Measurements from ENCODE around the gene RAPGEF6.
A peak's percentile ranks its signal among the peaks of the same experiment; 100 is the strongest.
"Not testable (repeated sequence)": the region's sequence is repeated elsewhere in the genome, so short reads cannot be mapped to it uniquely, and the experiment has no call there.

Gene RAPGEF6, protein sequence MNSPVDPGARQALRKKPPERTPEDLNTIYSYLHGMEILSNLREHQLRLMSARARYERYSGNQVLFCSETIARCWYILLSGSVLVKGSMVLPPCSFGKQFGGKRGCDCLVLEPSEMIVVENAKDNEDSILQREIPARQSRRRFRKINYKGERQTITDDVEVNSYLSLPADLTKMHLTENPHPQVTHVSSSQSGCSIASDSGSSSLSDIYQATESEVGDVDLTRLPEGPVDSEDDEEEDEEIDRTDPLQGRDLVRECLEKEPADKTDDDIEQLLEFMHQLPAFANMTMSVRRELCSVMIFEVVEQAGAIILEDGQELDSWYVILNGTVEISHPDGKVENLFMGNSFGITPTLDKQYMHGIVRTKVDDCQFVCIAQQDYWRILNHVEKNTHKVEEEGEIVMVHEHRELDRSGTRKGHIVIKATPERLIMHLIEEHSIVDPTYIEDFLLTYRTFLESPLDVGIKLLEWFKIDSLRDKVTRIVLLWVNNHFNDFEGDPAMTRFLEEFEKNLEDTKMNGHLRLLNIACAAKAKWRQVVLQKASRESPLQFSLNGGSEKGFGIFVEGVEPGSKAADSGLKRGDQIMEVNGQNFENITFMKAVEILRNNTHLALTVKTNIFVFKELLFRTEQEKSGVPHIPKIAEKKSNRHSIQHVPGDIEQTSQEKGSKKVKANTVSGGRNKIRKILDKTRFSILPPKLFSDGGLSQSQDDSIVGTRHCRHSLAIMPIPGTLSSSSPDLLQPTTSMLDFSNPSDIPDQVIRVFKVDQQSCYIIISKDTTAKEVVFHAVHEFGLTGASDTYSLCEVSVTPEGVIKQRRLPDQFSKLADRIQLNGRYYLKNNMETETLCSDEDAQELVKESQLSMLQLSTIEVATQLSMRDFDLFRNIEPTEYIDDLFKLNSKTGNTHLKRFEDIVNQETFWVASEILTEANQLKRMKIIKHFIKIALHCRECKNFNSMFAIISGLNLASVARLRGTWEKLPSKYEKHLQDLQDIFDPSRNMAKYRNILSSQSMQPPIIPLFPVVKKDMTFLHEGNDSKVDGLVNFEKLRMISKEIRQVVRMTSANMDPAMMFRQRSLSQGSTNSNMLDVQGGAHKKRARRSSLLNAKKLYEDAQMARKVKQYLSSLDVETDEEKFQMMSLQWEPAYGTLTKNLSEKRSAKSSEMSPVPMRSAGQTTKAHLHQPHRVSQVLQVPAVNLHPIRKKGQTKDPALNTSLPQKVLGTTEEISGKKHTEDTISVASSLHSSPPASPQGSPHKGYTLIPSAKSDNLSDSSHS (N-terminal part only)

DNA sequence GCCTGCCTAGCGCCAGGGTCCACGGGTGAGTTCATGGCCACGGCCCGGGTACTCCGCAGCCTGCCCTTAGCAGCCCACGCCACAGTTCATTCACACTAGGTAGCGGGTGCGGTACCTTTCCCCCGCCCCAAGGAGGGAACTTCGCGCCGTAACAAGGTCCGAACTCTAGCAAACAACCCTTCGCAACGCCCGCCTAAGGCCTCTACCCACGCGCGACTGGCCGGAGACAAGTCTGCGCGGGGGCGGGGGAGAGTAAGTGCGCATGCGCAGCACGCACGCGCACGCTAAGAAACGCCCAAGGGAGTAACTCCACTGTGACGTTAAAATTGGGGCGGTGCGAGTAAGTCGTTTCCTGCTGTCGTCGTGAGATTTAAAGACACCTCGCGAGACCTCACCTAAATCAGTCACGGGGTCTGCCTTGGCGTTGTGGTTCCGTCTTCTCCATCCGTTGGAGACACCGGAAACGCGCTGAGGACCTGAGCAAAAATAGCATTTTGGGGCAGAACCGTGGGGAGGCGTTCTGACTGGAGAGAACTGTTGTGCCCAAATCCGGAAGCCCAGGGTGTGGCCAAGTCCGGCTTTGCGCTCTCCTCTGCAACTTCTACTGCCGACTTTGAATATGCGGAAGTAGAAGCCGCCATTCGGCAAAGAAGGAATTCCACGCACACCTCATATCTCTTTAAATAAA, at the start of gene RAPGEF6:
Gene RAPGEF6 (minus strand): TSS at position 234 of the 688 bp plus-strand sequence. CDS start 199 bp downstream, at position 35.
- DNase-seq (ENCODE audit: low spot score) = peak; percentile 100

- no peak for DNase-seq (ENCODE audit: low spot score)
Measured at GRCh38 chr5:131684595-131684994, 49.6 kb upstream of the RAPGEF6 start.

GRCh38 chr5:131684051-131684450, 49.0 kb upstream of the RAPGEF6 start:
- no peak for DNase-seq (ENCODE audit: low spot score)

DNA sequence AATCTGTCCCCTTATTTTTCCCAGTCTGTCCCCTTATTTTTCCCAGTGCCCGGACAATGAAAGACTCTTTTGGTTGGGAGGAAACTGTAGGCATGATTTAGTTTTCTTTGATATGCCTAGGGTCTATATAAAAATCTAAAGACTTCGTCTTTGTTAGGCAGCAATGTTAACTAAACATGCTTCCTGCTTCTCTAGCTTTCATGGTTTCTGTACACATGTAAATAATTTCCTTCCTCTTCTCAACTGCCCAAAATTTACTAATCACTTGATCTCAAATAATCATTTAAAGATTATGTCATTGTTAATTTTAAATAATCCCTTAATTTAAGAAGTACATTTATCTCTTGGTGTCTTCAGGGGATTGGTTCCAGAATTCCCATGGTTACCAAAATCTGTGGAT, 47.8 kb upstream of the RAPGEF6 start:
- DNase-seq (ENCODE audit: low spot score) = no peak

GRCh38 chr5:131682175-131682574, 47.1 kb upstream of the RAPGEF6 start:
- no peak for DNase-seq (ENCODE audit: low spot score)

- DNase-seq (ENCODE audit: low spot score) = no peak
Measured at GRCh38 chr5:131679911-131680310, 44.9 kb upstream of the RAPGEF6 start.

DNA sequence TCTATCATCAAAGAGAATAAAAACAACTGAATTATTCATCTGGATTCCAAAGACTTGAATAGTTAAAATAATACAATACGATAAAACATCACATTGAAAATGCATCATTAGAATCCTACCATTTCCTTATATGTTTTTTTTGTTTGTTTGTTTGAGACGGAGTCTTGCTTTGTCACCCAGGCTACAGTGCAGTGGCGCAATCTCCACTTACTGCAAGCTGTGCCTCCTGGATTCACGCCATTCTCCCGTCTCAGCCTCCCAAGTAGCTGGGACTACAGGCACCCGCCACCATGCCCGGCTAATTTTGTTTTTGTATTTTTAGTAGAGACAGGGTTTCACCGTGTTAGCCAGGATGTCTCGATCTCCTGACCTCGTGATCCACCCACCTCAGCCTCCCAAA, 43.2 kb upstream of the RAPGEF6 start:
- not testable (repeated sequence) for DNase-seq (ENCODE audit: low spot score)

DNA sequence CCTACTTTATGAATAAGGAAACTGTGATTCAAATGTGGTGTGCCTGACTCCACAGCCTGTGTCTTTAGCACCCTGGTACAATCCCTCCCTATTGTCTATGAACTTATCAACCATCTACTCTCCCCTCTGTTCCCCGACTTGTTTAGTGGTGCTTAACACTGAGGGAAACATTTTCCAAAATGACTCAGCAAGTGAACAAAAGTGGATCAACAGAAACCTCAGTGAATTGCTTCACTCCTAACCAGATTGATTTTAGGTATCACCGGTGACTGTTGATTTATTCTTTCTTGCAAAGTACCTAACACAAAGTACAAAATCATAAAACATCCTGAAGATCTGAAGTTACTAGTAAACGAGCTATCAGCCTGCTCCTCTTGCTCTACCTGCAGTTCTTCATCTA, 42.1 kb upstream of the RAPGEF6 start:
- DNase-seq (ENCODE audit: low spot score) = no peak

- DNase-seq (ENCODE audit: low spot score) = no peak
Measured at GRCh38 chr5:131672776-131673175, 37.7 kb upstream of the RAPGEF6 start.

- peak; percentile 17 for DNase-seq (ENCODE audit: low spot score)
Measured at GRCh38 chr5:131671994-131672655, 37.1 kb upstream of the RAPGEF6 start.

GRCh38 chr5:131671409-131671808, 36.4 kb upstream of the RAPGEF6 start:
- no peak for DNase-seq (ENCODE audit: low spot score)

GRCh38 chr5:131664929-131665328, 29.9 kb upstream of the RAPGEF6 start:
- DNase-seq (ENCODE audit: low spot score) = no peak

DNA sequence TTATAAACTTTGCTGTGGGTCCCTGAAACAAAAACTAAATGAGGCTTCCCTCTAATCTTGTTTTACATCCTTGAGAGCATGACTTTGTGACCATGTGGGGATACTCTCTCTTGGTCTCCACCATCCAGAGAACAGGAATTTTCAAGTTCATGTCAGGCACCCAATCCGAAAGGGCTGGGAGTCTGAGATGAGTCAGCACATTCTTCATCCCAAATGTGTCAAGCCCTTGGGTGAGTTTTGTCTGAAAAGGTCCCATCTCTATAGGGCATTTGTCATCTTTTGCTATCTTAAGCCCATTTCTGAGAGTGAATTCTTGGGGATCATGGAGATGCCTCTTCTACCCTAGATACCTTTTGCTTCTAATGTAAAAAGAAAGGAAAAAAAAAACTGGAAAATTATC, 26.9 kb upstream of the RAPGEF6 start:
- DNase-seq (ENCODE audit: low spot score) = no peak

GRCh38 chr5:131659841-131660240, 24.8 kb upstream of the RAPGEF6 start:
- no peak for DNase-seq (ENCODE audit: low spot score)

DNA sequence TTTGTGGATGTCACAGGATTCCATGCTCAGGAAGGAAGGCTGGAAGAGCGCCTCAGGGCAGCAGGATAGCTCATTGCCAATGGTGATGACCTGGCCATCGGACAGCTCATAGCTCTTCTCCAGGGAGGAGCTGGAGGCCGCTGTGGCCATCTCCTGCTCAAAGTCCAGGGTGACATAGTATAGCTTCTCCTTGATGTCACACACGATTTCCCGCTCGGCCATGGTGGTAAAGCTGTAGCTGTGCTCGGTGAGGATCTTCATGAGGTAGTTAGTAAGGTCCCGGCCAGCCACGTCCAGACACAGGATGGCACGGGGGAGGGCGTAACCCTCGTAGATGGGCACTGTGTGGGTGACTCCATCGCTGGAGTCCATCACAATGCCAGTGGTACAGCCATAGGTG, 24.3 kb upstream of the RAPGEF6 start:
- no peak for DNase-seq (ENCODE audit: low spot score)

DNA sequence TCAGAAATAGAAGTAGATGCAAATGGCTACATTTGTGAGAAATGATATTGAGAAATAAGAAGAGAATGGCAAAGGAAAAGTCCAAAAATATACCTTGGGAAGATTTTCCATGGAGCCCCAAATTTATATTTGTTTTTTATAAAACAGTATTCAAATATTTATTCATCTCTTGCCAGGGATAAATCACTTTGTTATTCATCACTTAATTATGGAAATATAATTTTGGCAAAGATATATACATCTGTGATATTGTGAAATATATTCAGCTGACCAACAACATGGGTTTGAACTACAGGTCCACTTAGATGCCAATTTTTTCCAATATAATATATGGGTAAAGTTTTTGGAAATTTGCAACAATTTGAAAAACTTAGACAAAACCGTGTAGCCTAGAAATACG, 19.7 kb upstream of the RAPGEF6 start:
- no peak for DNase-seq (ENCODE audit: low spot score)

DNA sequence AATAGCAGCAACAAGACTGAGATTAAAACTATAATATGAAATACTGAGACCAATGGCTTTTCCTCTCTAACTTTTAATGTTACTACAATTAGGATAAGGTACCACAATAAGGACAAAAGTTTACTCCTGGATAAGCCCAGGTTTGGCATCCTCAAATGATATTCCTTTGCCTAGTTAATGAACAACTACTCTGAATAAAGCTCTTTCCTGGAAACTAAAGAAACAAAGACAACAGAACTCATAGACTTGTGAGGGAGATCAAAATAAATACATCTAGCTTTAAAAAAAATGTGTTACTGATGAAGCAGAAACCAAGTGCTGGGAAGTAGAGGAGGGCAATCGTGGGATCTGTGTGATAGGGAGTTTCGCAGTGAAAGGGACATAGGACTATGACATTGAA, 19.3 kb upstream of the RAPGEF6 start:
- no peak for DNase-seq (ENCODE audit: low spot score)

DNA sequence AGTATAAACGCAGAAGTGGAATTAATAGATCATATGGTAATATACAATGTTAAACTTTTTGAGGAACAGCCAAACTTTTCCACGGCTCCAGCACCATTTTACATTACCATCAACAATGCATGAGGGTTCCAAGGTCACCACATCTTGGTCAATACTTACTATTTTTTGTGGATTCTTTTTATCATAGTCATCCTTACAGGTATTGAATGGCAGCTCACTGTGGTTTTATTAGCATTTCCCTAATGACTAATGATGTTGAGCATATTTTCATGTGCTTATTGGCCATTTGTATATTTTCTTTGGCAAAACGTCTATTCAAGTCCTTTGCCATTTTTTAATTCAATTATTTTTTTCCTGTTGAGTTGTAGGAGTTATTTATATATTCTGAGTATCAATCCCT, 14.1 kb upstream of the RAPGEF6 start:
- DNase-seq (ENCODE audit: low spot score) = no peak

DNA sequence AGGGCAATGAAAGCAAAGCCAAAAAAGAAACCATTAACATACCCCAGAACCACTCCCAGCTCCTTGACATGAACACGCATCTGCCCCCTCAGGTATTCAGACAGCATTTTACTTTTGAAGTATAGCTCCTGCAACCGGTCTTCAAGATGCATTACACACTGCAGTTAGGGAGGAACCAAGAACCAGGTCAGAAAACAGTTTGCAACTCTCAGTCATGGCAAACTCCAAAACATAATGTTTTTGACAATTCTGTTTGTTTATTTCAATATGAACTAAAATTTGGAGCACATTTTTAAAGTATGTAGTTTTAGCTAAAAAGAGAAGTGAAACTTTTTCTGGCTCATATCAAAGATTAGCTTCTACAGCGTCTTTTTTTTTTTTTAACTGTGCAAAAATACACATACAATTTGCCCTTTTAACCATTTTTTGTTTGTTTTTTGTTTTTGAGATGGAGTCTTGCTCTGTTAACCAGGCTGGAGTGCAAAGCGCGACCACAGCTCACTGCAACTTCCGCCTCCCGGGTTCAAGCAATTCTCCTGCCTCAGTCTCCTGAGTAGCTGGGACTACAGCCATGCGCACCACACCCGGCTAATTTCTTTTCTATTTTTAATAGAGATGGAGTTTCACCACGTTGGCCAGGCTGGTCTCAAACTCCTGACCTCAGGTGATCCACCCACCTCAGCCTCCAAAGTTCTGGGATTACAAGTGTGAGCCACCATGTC, 12.2 kb upstream of the RAPGEF6 start:
- DNase-seq (ENCODE audit: low spot score) = no peak

GRCh38 chr5:131644822-131645221, 9.8 kb upstream of the RAPGEF6 start:
- DNase-seq (ENCODE audit: low spot score) = no peak
